ENCODE data around the gene NLRC3.
"Not testable (repeated sequence)": the region's sequence is repeated elsewhere in the genome, so short reads cannot be mapped to it uniquely, and the experiment has no call there.

NLRC3 gene

GRCh38 chr16:3510416-3510815, 66.8 kb downstream of the NLRC3 start:
- DNase-seq, result no peak

- DNase-seq, result no peak
Measured at GRCh38 chr16:3509470-3509928, 67.7 kb downstream of the NLRC3 start.

GRCh38 chr16:3508736-3509135, 68.5 kb downstream of the NLRC3 start:
- DNase-seq, result no peak

GRCh38 chr16:3503523-3503922, 73.7 kb downstream of the NLRC3 start:
- DNase-seq, result no peak

GRCh38 chr16:3501783-3502400, 75.3 kb downstream of the NLRC3 start:
- no peak for DNase-seq

GRCh38 chr16:3501412-3501761, 75.8 kb downstream of the NLRC3 start:
- not testable (repeated sequence) for DNase-seq

- no peak for DNase-seq
Measured at GRCh38 chr16:3498988-3499387, 78.2 kb downstream of the NLRC3 start.

GRCh38 chr16:3497771-3498170, 79.4 kb downstream of the NLRC3 start:
- no peak for DNase-seq

GRCh38 chr16:3496386-3496785, 80.8 kb downstream of the NLRC3 start:
- no peak for DNase-seq

- DNase-seq, result no peak
Measured at GRCh38 chr16:3495176-3495575, 82.0 kb downstream of the NLRC3 start, which contains the start of gene C16orf90. TSS of gene C16orf90 (minus strand) at chr16:3495489. CDS start at chr16:3495421, 68 bp downstream.

GRCh38 chr16:3494386-3494973, 82.7 kb downstream of the NLRC3 start:
- no peak for DNase-seq

- no peak for DNase-seq
Measured at GRCh38 chr16:3492356-3492755, 84.8 kb downstream of the NLRC3 start.

- DNase-seq, result peak; percentile 76
Measured at GRCh38 chr16:3490911-3491629, 86.1 kb downstream of the NLRC3 start.

All from NCI-H1092 (cell line).